Activated T-helper 1 cell treated with anti-CD3 and anti-CD28 coated beads, Interleukin-12 subunit alpha, Interleukin-12 subunit beta, Interleukin-2, Interleukin-4 antibody, amounts not matched to agents 30 ng/mL and 10 ng/mL and 1 ng/mL, durations not matched to agents 14 hours and 24 hours and 36 hours (primary cell): ENCODE results near the gene KBTBD4. TPM values are rescaled to one million over a fixed set of nuclear protein-coding genes. Genes with fewer than 3 reads are reported as not detected.

Experiments used
- DNase-seq: peaks from one replicate; pipeline ENCODE4 v3.0.0; 2021; ENCODE audit warnings: low spot score
- H3K27ac Mint-ChIP-seq: one replicate; pipeline ENCODE4 v1.8.0; 2021; ENCODE audit warnings: mild to moderate bottlenecking, mixed read lengths
- H3K27me3 Mint-ChIP-seq: one replicate; pipeline ENCODE4 v1.8.0; 2022; ENCODE audit warnings: mild to moderate bottlenecking, moderate library complexity, mixed read lengths; ENCODE audit not compliant: insufficient read depth
- H3K36me3 Mint-ChIP-seq: one replicate; pipeline ENCODE4 v1.8.0; 2021; ENCODE audit warnings: low read depth, mixed read lengths
- H3K4me1 Mint-ChIP-seq: one replicate; pipeline ENCODE4 v1.8.0; 2021; ENCODE audit warnings: low read depth, mixed read lengths
- H3K4me3 Mint-ChIP-seq: one replicate; pipeline ENCODE4 v1.8.0; 2021; ENCODE audit warnings: mild to moderate bottlenecking, moderate library complexity, mixed read lengths
- H3K9me3 Mint-ChIP-seq: one replicate; pipeline ENCODE4 v1.8.0; 2021; ENCODE audit warnings: mixed read lengths
- intact Hi-C: fragments of 100-400 bp; cut with micrococcal nuclease; formaldehyde crosslinking; loops from one replicate; pipeline ENCODE4 v1.15.1; 2024
- total RNA-seq: library from RNA; stranded (reverse); gene quantifications from 2 replicates; pipeline ENCODE4 v1.2.3, GENCODE V29; 2022

KBTBD4 gene
- total RNA-seq = 16.3 and 19.0 TPM in 2 replicates

GRCh38 chr11:47578524-47579494 is at the start of gene KBTBD4, which contains the start of gene NDUFS3:
Gene KBTBD4, minus strand, starts transcription at chr11:47578970. Its CDS starts 19 bp downstream, at chr11:47578951.
Gene NDUFS3, plus strand, starts transcription at chr11:47579074. Its CDS starts 18 bp downstream, at chr11:47579092.
- Mint-ChIP-seq H3K27me3 (no peaks in the 10 kb centered on the region), H3K9me3 (no peaks in the 10 kb centered on the region), H3K4me1 (peaks cover 35% of the 10 kb centered on the region), H3K27ac (peak within 1 kb of the TSS; percentile 98), H3K4me3 (peak within 1 kb of the TSS; percentile 96), H3K36me3 (peaks cover 36% of the 10 kb centered on the region)
- DNase-seq = peak; percentile 89
- intact Hi-C loops = loop anchor here (1.0 to 5.0 kb wide), 11 partner anchors 14 to 879 kb away; partner anchors contain the start of genes AGBL2, ARHGAP1, CELF1 and CSTPP1

GRCh38 chr11:47628026-47628425 is 49.3 kb upstream of the KBTBD4 start:
- Mint-ChIP-seq H3K27ac (no peak overlapping the region), H3K36me3 (peaks cover 31% of the 10 kb centered on the region), H3K4me3 (no peak overlapping the region), H3K4me1 (no peaks in the 10 kb centered on the region), H3K27me3 (no peaks in the 10 kb centered on the region), H3K9me3 (no peaks in the 10 kb centered on the region)
- no peak for DNase-seq
- intact Hi-C loops = no loop called here

- no peaks in the 10 kb centered on the region for H3K27me3 Mint-ChIP-seq
- H3K4me1 Mint-ChIP-seq = no peaks in the 10 kb centered on the region
- no peaks in the 10 kb centered on the region for H3K9me3 Mint-ChIP-seq
- no peak for DNase-seq
- no peak overlapping the region for H3K4me3 Mint-ChIP-seq
- intact Hi-C loops = no loop called here
- peaks cover 25% of the 10 kb centered on the region for H3K36me3 Mint-ChIP-seq
- no peak overlapping the region for H3K27ac Mint-ChIP-seq
These were observed 47.5 kb upstream of the KBTBD4 start for GRCh38 chr11:47626234-47626633.

GRCh38 chr11:47620836-47621378 is 42.1 kb upstream of the KBTBD4 start:
- H3K27ac Mint-ChIP-seq = no peak overlapping the region
- peaks cover 16% of the 10 kb centered on the region for H3K36me3 Mint-ChIP-seq
- intact Hi-C loops = no loop called here
- DNase-seq = no peak
- H3K27me3 Mint-ChIP-seq = no peaks in the 10 kb centered on the region
- H3K9me3 Mint-ChIP-seq = no peaks in the 10 kb centered on the region
- no peak overlapping the region for H3K4me3 Mint-ChIP-seq
- peaks cover 11% of the 10 kb centered on the region for H3K4me1 Mint-ChIP-seq

GRCh38 chr11:47617417-47617809 is 38.6 kb upstream of the KBTBD4 start:
- Mint-ChIP-seq H3K36me3 (peaks cover 13% of the 10 kb centered on the region), H3K27me3 (no peaks in the 10 kb centered on the region), H3K27ac (no peak overlapping the region), H3K4me1 (peaks cover 11% of the 10 kb centered on the region), H3K4me3 (no peak overlapping the region), H3K9me3 (no peaks in the 10 kb centered on the region)
- no peak for DNase-seq
- intact Hi-C loops = loop anchor here (1.0 kb wide), 2 partner anchors 39 to 102 kb away; partner anchors contain the start of gene KBTBD4

GRCh38 chr11:47616726-47617416 is 38.1 kb upstream of the KBTBD4 start:
- H3K4me3 Mint-ChIP-seq = no peak overlapping the region
- peaks cover 13% of the 10 kb centered on the region for H3K36me3 Mint-ChIP-seq
- H3K9me3 Mint-ChIP-seq = no peaks in the 10 kb centered on the region
- no peaks in the 10 kb centered on the region for H3K27me3 Mint-ChIP-seq
- H3K4me1 Mint-ChIP-seq = peaks cover 11% of the 10 kb centered on the region
- DNase-seq = no peak
- H3K27ac Mint-ChIP-seq = no peak overlapping the region
- intact Hi-C loops = loop anchor here (1.0 kb wide), 2 partner anchors 39 to 102 kb away; partner anchors contain the start of gene KBTBD4

GRCh38 chr11:47615249-47615648 is 36.5 kb upstream of the KBTBD4 start:
- Mint-ChIP-seq H3K27ac (no peak overlapping the region), H3K27me3 (no peaks in the 10 kb centered on the region), H3K9me3 (no peaks in the 10 kb centered on the region), H3K4me1 (peaks cover 11% of the 10 kb centered on the region), H3K4me3 (no peak overlapping the region), H3K36me3 (peaks cover 20% of the 10 kb centered on the region)
- no peak for DNase-seq
- intact Hi-C loops = no loop called here

GRCh38 chr11:47611348-47611794 is 32.6 kb upstream of the KBTBD4 start:
- no peak for DNase-seq
- Mint-ChIP-seq H3K36me3 (peaks cover 20% of the 10 kb centered on the region), H3K4me1 (peaks cover 3% of the 10 kb centered on the region), H3K4me3 (no peak overlapping the region), H3K27ac (no peak overlapping the region), H3K27me3 (no peaks in the 10 kb centered on the region), H3K9me3 (no peaks in the 10 kb centered on the region)
- intact Hi-C loops = no loop called here

- no peak overlapping the region for H3K27ac Mint-ChIP-seq
- no peaks in the 10 kb centered on the region for H3K27me3 Mint-ChIP-seq
- peaks cover 18% of the 10 kb centered on the region for H3K36me3 Mint-ChIP-seq
- H3K4me3 Mint-ChIP-seq = no peak overlapping the region
- H3K9me3 Mint-ChIP-seq = no peaks in the 10 kb centered on the region
- intact Hi-C loops = no loop called here
- peaks cover 3% of the 10 kb centered on the region for H3K4me1 Mint-ChIP-seq
- DNase-seq = no peak
These were observed 30.9 kb upstream of the KBTBD4 start for GRCh38 chr11:47609675-47610074.

GRCh38 chr11:47607380-47607779 is 28.6 kb upstream of the KBTBD4 start:
- no peak overlapping the region for H3K4me3 Mint-ChIP-seq
- H3K27me3 Mint-ChIP-seq = no peaks in the 10 kb centered on the region
- no peak overlapping the region for H3K27ac Mint-ChIP-seq
- DNase-seq = no peak
- peaks cover 18% of the 10 kb centered on the region for H3K36me3 Mint-ChIP-seq
- H3K4me1 Mint-ChIP-seq = peaks cover 3% of the 10 kb centered on the region
- no peaks in the 10 kb centered on the region for H3K9me3 Mint-ChIP-seq
- intact Hi-C loops = no loop called here

GRCh38 chr11:47606731-47607130 is 28.0 kb upstream of the KBTBD4 start:
- H3K4me1 Mint-ChIP-seq = peaks cover 3% of the 10 kb centered on the region
- H3K4me3 Mint-ChIP-seq = no peak overlapping the region
- no peak overlapping the region for H3K27ac Mint-ChIP-seq
- no peak for DNase-seq
- no peaks in the 10 kb centered on the region for H3K27me3 Mint-ChIP-seq
- peaks cover 17% of the 10 kb centered on the region for H3K36me3 Mint-ChIP-seq
- intact Hi-C loops = no loop called here
- no peaks in the 10 kb centered on the region for H3K9me3 Mint-ChIP-seq

GRCh38 chr11:47605921-47606320 is 27.2 kb upstream of the KBTBD4 start:
- no peak for DNase-seq
- Mint-ChIP-seq H3K4me3 (no peak overlapping the region), H3K4me1 (peaks cover 3% of the 10 kb centered on the region), H3K9me3 (no peaks in the 10 kb centered on the region), H3K27ac (no peak overlapping the region), H3K36me3 (peaks cover 13% of the 10 kb centered on the region), H3K27me3 (no peaks in the 10 kb centered on the region)
- intact Hi-C loops = no loop called here
